Activated B cell treated with CpG ODN at 0.5 μM for 24 hours (primary cell): ENCODE data around the gene ZNF724. TPM values are rescaled to one million over a fixed set of nuclear protein-coding genes. Genes with fewer than 3 reads are reported as not detected.

Source experiments
- ATAC-seq: fragments of 200-7000 bp; cut with Tn5 transposase; one replicate; pipeline ENCODE4 v1.10.0; 2021; ENCODE audit warnings: low read depth, mild to moderate bottlenecking, moderate library complexity
- CTCF ChIA-PET: fragments of 350-600 bp; sonication (Branson Sonifier 250); formaldehyde crosslinking; loops from one replicate; lab custom pipeline; 2021; ENCODE audit warnings: antibody characterized with exemption; lab: Charles Lee
- POLR2A ChIA-PET: fragments of 350-600 bp; sonication (Branson Sonifier 250); formaldehyde crosslinking; loops from one replicate; lab custom pipeline; 2021; ENCODE audit warnings: antibody characterized with exemption; lab: Charles Lee
- DNase-seq: peaks from one replicate; pipeline ENCODE4 v3.0.0; 2022
- H3K27ac Mint-ChIP-seq: one replicate; pipeline ENCODE4 v1.8.0; 2020; ENCODE audit warnings: mixed read lengths
- H3K27me3 Mint-ChIP-seq: one replicate; pipeline ENCODE4 v1.8.0; 2021; ENCODE audit warnings: mixed read lengths
- H3K36me3 Mint-ChIP-seq: one replicate; pipeline ENCODE4 v1.8.0; 2021; ENCODE audit warnings: low read depth, mixed read lengths
- H3K4me1 Mint-ChIP-seq: one replicate; pipeline ENCODE4 v1.8.0; 2021; ENCODE audit warnings: mixed read lengths
- H3K4me3 Mint-ChIP-seq: one replicate; pipeline ENCODE4 v1.8.0; 2020; ENCODE audit warnings: mild to moderate bottlenecking, mixed read lengths
- H3K9me3 Mint-ChIP-seq: one replicate; pipeline ENCODE4 v1.8.0; 2020; ENCODE audit warnings: mixed read lengths
- CTCF ChIP-seq: fragments of 200-600 bp; IDR thresholded peaks from one replicate; pipeline ENCODE4 v1.8.0; 2022; ENCODE audit warnings: antibody characterized with exemption, mild to moderate bottlenecking
- intact Hi-C: fragments of 100-400 bp; cut with micrococcal nuclease; formaldehyde crosslinking; loops from one replicate; pipeline ENCODE4 v1.15.1; 2024
- total RNA-seq: library from RNA; stranded (reverse); gene quantifications from 2 replicates; pipeline ENCODE4 v1.2.3, GENCODE V29; 2022

The ZNF724 gene
- total RNA-seq, 1 donor from 2014 or later = 8.0 TPM

GRCh38 chr19:23190341-23190740, 59.9 kb downstream of the ZNF724 start:
- peaks cover 7% of the 10 kb centered on the region for H3K9me3 Mint-ChIP-seq
- H3K4me1 Mint-ChIP-seq = no peaks in the 10 kb centered on the region
- ATAC-seq (no peak), DNase-seq (no peak)
- no peak overlapping the region for H3K27ac Mint-ChIP-seq
- no peak for TF ChIP-seq CTCF
- CTCF ChIA-PET = no interaction called here
- H3K36me3 Mint-ChIP-seq = no peaks in the 10 kb centered on the region
- POLR2A ChIA-PET = no interaction called here
- no peaks in the 10 kb centered on the region for H3K27me3 Mint-ChIP-seq
- no peak overlapping the region for H3K4me3 Mint-ChIP-seq
- intact Hi-C loops = no loop called here

GRCh38 chr19:23183251-23183650, 66.9 kb downstream of the ZNF724 start:
- Mint-ChIP-seq H3K27ac (no peak overlapping the region), H3K27me3 (no peaks in the 10 kb centered on the region), H3K9me3 (peaks cover 6% of the 10 kb centered on the region), H3K4me3 (no peak overlapping the region), H3K36me3 (no peaks in the 10 kb centered on the region), H3K4me1 (no peaks in the 10 kb centered on the region)
- intact Hi-C loops = no loop called here
- no peak for ATAC-seq
- ChIA-PET POLR2A (no interaction called here), CTCF (no interaction called here)
- no peak for TF ChIP-seq CTCF
- DNase-seq = no peak

Other genes starting within 250 kb of the ZNF724 start
- gene ZNF728, start 247.2 kb downstream of the ZNF724 start, total RNA-seq = not detected in 2 replicates
- 1.3 and 1.5 TPM in 2 replicates for gene ZNF730, start 133.4 kb downstream of the ZNF724 start, total RNA-seq
- gene ZNF91, start 145.1 kb upstream of the ZNF724 start, total RNA-seq = 56.4 and 70.9 TPM in 2 replicates